CD4-positive, alpha-beta T cell (primary cell): Measurements from ENCODE around the gene KCNJ3. TPM values are rescaled to one million over a fixed set of nuclear protein-coding genes. Genes with fewer than 3 reads are reported as not detected.

Experiments
- ATAC-seq: fragments of 200-7000 bp; cut with Tn5 transposase; one replicate; pipeline ENCODE4 v1.10.0; 2022; ENCODE audit warnings: mild to moderate bottlenecking; ENCODE audit not compliant: poor library complexity
- CTCF ChIA-PET: fragments of 350-600 bp; sonication (Branson Sonifier 250); formaldehyde crosslinking; loops from one replicate; lab custom pipeline; 2021; ENCODE audit warnings: antibody characterized with exemption, inconsistent platforms; lab: Charles Lee
- POLR2A ChIA-PET: fragments of 350-600 bp; sonication (Branson Sonifier 250); formaldehyde crosslinking; loops from one replicate; lab custom pipeline; 2021; ENCODE audit warnings: antibody characterized with exemption, inconsistent platforms; lab: Charles Lee
- DNase-seq, 14 experiments: peaks; one replicate each; pipeline ENCODE4 v3.0.0-alpha.2; 2013 to 2020; ENCODE audit warnings: mixed read lengths in 2 of 14
- H3K27ac ChIP-seq, 2 donors: one replicate each; pipeline versions ENCODE4 v1.5.1 to v1.7.0; 2013; ENCODE audit warnings: low read length in 2 of 2, low read depth in 1 of 2, mild to moderate bottlenecking in 1 of 2
- H3K27me3 ChIP-seq, 2 experiments: 1 replicate in 1 of 2; 2 replicates in 1 of 2; pipeline versions ENCODE4 v1.6.1 to v1.7.0; 2013; ENCODE audit warnings: low read length in 2 of 2, control low read depth in 1 of 2, mild to moderate bottlenecking in 1 of 2, moderate library complexity in 1 of 2; ENCODE audit not compliant: insufficient read depth in 2 of 2, control insufficient read depth in 1 of 2
- H3K36me3 ChIP-seq: one replicate; pipeline ENCODE4 v1.6.1; 2013; ENCODE audit warnings: low read length, control low read depth; ENCODE audit not compliant: insufficient read depth
- H3K4me1 ChIP-seq: one replicate; pipeline ENCODE4 v1.6.1; 2013; ENCODE audit warnings: low read length, control low read depth; ENCODE audit not compliant: insufficient read depth
- H3K4me3 ChIP-seq: one replicate; pipeline ENCODE4 v1.5.1; 2013; ENCODE audit warnings: mild to moderate bottlenecking, low read length, moderate library complexity
- H3K9me3 ChIP-seq, 2 experiments: 1 replicate in 1 of 2; 2 replicates in 1 of 2; pipeline versions ENCODE4 v1.6.1 to v1.7.0; 2013; ENCODE audit warnings: low read length in 2 of 2, mild to moderate bottlenecking in 2 of 2, control low read depth in 1 of 2, moderate library complexity in 1 of 2; ENCODE audit not compliant: control insufficient read depth in 1 of 2, insufficient read depth in 1 of 2
- H3K27ac Mint-ChIP-seq: one replicate; pipeline ENCODE4 v1.8.0; 2020; ENCODE audit warnings: mixed read lengths
- H3K27me3 Mint-ChIP-seq: one replicate; pipeline ENCODE4 v1.8.0; 2021; ENCODE audit warnings: mixed read lengths
- H3K36me3 Mint-ChIP-seq: one replicate; pipeline ENCODE4 v1.8.0; 2021; ENCODE audit warnings: low read depth, mixed read lengths
- H3K4me1 Mint-ChIP-seq: one replicate; pipeline ENCODE4 v1.8.0; 2021; ENCODE audit warnings: low read depth, mixed read lengths
- H3K4me3 Mint-ChIP-seq: one replicate; pipeline ENCODE4 v1.8.0; 2020; ENCODE audit warnings: mild to moderate bottlenecking, mixed read lengths
- H3K9me3 Mint-ChIP-seq: one replicate; pipeline ENCODE4 v1.8.0; 2020; ENCODE audit warnings: mixed read lengths
- CTCF ChIP-seq: fragments of 200-600 bp; IDR thresholded peaks from one replicate; pipeline ENCODE4 v1.8.0; 2022; ENCODE audit warnings: antibody characterized with exemption, mild to moderate bottlenecking
- intact Hi-C, 2 experiments: fragments of 100-400 bp; cut with DNase I in 1 of 2; cut with micrococcal nuclease in 1 of 2; formaldehyde crosslinking; loops; one replicate each; pipeline versions ENCODE4 v1.15.1 to v1.9.0; 2023 to 2025; cut with DNase I, micrococcal nuclease
- total RNA-seq, 174 experiments: library from RNA in 2 of 174; stranded (reverse) in 2 of 174; gene quantifications; one replicate each; pipeline ENCODE4 v1.2.3 and lab custom pipeline; 2021 to 2026

The KCNJ3 gene
- total RNA-seq, 2 experiments from 2014 or later = not detected

GRCh38 chr2:154882725-154883124, 184.2 kb downstream of the KCNJ3 start:
- peaks cover 0 to 6% of the 10 kb centered on the region in 2 experiments for H3K9me3 ChIP-seq
- no peaks in the 10 kb centered on the region for H3K4me1 ChIP-seq
- no peaks in the 10 kb centered on the region for H3K4me1 Mint-ChIP-seq
- no peak overlapping the region for H3K27ac Mint-ChIP-seq
- no peaks in the 10 kb centered on the region for H3K36me3 ChIP-seq
- DNase-seq (no peak), ATAC-seq (no peak)
- H3K4me3 Mint-ChIP-seq = no peak overlapping the region
- H3K9me3 Mint-ChIP-seq = peaks cover 11% of the 10 kb centered on the region
- no peak overlapping the region for H3K27ac ChIP-seq
- ChIA-PET CTCF (no interaction called here), POLR2A (no interaction called here)
- intact Hi-C loops = no loop called here
- TF ChIP-seq CTCF = no peak
- H3K36me3 Mint-ChIP-seq = no peaks in the 10 kb centered on the region
- H3K4me3 ChIP-seq = no peak overlapping the region
- H3K27me3 ChIP-seq = no peaks in the 10 kb centered on the region
- no peaks in the 10 kb centered on the region for H3K27me3 Mint-ChIP-seq

GRCh38 chr2:154886316-154886715, 187.8 kb downstream of the KCNJ3 start:
- Histone ChIP-seq H3K36me3 (no peaks in the 10 kb centered on the region), H3K9me3 (peaks cover 0 to 6% of the 10 kb centered on the region in 2 experiments), H3K4me1 (no peaks in the 10 kb centered on the region), H3K4me3 (no peak overlapping the region), H3K27ac (no peak overlapping the region), H3K27me3 (no peaks in the 10 kb centered on the region)
- no peaks in the 10 kb centered on the region for H3K27me3 Mint-ChIP-seq
- DNase-seq (no peak), ATAC-seq (no peak)
- POLR2A ChIA-PET = no interaction called here
- CTCF ChIA-PET = no interaction called here
- peaks cover 14% of the 10 kb centered on the region for H3K9me3 Mint-ChIP-seq
- no peak overlapping the region for H3K27ac Mint-ChIP-seq
- no peak for TF ChIP-seq CTCF
- intact Hi-C loops = no loop called here
- H3K36me3 Mint-ChIP-seq = no peaks in the 10 kb centered on the region
- no peak overlapping the region for H3K4me3 Mint-ChIP-seq
- no peaks in the 10 kb centered on the region for H3K4me1 Mint-ChIP-seq

- no peaks in the 10 kb centered on the region for H3K9me3 ChIP-seq
- ChIA-PET POLR2A (no interaction called here), CTCF (no interaction called here)
- Mint-ChIP-seq H3K9me3 (peaks cover 2% of the 10 kb centered on the region), H3K27ac (no peak overlapping the region), H3K4me3 (no peak overlapping the region), H3K27me3 (no peaks in the 10 kb centered on the region), H3K4me1 (no peaks in the 10 kb centered on the region), H3K36me3 (no peaks in the 10 kb centered on the region)
- intact Hi-C loops = no loop called here
- no peak for ATAC-seq
- DNase-seq = no peak
- H3K27me3 ChIP-seq = no peaks in the 10 kb centered on the region
- H3K36me3 ChIP-seq = no peaks in the 10 kb centered on the region
- no peak overlapping the region for H3K27ac ChIP-seq
- H3K4me1 ChIP-seq = no peaks in the 10 kb centered on the region
- no peak for TF ChIP-seq CTCF
- H3K4me3 ChIP-seq = no peak overlapping the region
Measured at GRCh38 chr2:154898269-154898668, 199.8 kb downstream of the KCNJ3 start.
